COLO829 (cell line): ENCODE data around the gene AFF3.

Experiments used
- DNase-seq: peaks from one replicate; pipeline ENCODE4 v3.0.0; 2012; ENCODE audit warnings: low spot score

AFF3 gene

DNA sequence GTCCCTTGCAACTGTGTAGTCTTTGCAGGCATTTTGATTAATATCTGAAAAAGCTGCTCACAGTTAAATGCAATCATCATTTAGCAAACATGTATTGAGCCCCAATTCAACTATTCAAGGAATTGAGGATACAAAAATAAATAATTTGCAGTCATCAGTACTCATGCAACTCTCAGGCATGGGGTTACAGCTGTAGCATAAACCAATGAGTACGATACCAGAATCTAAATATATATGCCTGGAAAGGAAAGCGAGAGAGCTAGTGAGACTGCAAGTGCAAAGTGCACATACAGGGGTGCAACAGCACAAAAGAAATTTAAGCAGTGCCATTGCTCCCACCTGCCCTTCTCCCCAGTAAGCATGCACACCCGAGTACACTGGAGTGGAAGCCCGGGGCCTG lies 216.4 kb downstream of the AFF3 start:
- DNase-seq: no peak

DNA sequence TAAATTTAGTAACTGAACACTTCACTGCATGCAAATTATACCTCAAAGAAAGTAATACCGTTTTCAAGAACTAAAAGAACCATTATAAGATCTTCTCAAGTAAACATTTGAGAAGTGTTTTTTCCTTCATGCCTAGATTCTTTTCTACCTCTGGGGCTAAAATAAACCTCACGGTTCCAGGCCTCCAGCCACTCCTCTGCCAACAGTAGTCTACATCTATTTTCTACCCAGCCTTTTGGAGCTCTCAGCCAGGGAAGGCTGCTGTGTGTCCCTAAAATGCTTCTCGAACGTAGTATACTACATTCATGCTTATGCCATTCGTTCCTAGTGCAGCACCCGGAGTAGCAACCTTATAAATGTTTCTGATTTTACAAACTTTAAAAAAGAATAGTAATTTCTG lies 219.7 kb downstream of the AFF3 start:
- DNase-seq: no peak

DNA sequence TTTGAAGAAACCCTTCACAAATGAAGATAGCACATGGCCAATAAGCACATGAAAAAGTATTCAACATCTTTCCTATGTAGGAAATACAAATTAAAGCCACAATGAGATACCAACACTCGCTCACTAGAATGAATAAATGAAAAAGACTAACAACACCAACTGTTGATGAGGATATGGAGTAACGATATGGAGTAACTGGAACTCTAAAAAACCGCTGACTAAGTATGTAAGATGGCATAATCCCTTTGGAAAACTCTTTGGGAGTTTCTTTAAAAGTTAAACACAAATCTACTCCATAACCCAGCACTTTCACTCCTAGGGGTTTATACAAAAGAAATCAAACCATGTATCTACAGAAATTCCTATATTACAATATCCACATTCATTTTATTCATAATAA lies 220.5 kb downstream of the AFF3 start:
- no peak for DNase-seq

DNA sequence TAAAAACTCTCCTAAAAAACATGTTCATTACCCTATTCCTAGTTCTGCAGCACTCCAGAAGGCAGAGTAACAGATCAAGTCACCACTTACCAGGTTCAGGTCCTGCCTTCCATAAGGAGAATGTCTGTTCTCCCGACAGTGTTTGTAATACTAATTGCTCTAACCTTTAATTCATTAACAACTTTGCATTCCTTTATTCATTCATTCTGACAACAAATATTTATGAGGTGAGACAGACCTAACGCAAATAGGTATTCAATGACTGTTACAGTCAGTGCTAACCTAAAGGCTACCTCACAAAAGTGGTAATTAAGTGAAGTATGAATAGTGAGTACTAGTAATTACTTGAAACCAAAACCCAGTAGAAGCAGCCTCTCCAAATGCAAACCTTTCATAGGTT lies 224.0 kb downstream of the AFF3 start:
- DNase-seq: no peak

DNA sequence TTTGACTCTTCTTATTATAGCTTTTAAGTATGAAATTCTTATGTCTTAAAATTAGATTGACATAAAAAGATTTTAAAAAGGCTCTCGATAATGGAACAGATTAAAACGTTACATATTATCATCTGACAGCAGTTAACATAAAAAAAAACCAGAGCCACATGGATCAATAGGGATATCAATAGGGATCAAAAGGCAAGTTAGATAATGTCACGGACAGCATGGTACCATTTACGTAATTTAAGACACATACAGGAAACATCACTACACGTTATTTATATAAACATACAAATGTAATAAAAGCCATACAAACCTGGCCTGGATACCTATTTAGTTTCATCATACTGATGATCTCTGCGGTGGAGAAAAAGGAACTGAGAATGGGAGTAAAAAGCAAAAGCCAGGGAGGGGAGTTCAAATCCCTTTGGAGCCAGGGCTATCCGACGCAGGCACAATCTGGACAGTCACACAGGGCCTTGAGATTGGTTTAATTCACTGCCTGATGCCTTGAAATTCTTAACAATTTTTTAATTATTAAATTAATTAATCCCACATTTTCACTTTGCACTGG lies 227.2 kb downstream of the AFF3 start:
- DNase-seq: no peak

DNA sequence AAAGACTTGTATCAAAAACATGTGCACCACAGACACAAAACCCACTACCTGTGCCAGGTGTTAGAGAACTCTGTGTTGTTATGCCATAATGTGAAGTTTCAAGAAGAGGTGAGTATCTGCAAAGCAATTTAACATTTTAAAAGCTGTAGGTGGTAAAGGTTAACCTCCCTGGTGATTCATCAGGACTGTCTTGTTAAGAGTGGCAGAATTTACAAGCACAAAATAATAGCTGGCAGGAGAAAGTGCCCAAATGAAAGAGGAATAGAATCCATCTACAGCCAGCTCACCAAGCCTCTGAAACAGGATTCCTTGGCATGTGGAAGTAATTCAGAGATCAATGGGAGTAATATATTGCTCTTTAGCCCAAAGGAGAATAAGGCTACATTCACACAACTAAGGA lies 230.7 kb downstream of the AFF3 start:
- DNase-seq: peak; percentile 6

DNA sequence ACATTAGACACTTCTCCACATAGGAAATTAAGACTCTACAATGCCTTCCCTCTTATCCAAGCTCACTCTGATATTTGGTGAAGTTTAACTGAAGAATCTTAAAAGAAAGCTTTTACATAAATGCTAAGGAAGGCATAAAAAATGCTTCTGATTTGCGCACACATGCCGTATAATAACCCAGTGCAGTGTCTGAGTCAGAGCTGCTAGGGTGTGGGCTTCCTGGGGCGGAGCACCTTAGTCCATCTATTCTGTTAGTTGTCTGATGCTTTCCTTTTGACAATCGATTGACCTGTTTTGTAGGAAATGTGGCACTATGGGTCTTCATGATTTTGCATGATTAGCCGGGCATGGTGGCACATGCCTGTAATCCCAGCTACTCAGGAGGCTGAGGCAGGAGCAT lies 231.5 kb downstream of the AFF3 start:
- no peak for DNase-seq

GRCh38 chr2:99905636-99906035 lies 236.8 kb downstream of the AFF3 start:
- DNase-seq: no peak

DNA sequence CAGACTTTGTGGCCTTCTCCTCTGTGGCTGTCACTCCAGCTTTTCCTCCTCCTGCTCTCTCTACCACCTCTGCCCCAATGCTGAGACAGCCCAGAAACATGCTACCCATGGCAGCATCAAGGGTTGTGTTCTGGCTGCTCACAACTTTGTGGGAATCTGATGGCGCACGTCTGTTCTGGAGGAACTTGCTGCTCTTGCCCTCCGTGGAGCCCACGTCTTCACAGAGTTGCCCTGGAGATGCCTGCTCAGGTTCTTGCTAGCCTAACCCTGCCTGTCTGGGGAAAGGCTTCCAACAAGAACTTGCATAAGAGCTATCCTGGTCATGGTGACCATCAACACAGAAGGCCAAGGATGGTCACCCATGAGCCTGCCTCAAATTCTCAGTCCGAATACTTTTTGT lies 237.4 kb downstream of the AFF3 start:
- no peak for DNase-seq

GRCh38 chr2:99903981-99904380 lies 238.4 kb downstream of the AFF3 start:
- DNase-seq: no peak

- DNase-seq: no peak
These were observed 241.8 kb downstream of the AFF3 start for GRCh38 chr2:99900556-99900955.

GRCh38 chr2:99899882-99900281 lies 242.5 kb downstream of the AFF3 start:
- DNase-seq: no peak

GRCh38 chr2:99899058-99899855 lies 243.1 kb downstream of the AFF3 start:
- DNase-seq: no peak

- DNase-seq: no peak
These were observed 243.9 kb downstream of the AFF3 start for GRCh38 chr2:99898336-99899048.

DNA sequence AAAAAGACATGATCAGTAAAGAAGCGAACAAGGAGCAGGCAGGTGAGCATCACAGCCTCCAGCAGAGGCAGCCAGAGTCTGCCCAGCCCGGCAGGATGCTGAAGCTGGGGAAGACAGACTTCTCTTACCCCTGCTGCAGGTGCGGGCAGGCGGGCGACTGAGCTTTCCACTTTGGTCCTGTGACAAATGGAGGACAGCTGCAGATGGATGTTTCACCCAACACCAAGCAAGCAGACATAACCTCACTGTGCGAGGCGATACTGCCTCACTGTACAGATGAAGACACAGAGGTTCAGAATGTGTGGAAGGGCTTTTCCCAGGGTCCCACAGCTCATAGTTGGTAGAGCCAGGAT lies 251.0 kb downstream of the AFF3 start:
- DNase-seq: no peak

GRCh38 chr2:99890568-99891427 lies 251.6 kb downstream of the AFF3 start:
- no peak for DNase-seq

DNA sequence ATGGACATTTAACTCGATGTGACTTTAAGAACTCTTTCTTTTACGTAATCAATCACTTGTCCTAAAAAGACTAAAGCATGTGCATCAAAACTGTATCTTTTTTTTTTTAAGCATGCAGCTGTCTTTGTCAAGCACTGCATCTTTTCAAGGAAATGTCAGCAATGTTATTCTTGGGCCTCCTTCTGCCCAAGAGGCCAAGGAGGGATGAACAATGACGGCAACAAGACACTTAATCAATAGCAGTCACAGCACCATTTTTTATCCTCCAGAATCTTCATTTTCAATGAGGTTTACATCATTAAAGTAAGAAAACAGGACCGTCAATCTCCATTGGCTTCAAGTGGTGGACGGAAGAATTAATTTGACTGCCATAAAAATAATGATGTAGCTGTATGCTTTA lies 253.8 kb downstream of the AFF3 start:
- DNase-seq: no peak

DNA sequence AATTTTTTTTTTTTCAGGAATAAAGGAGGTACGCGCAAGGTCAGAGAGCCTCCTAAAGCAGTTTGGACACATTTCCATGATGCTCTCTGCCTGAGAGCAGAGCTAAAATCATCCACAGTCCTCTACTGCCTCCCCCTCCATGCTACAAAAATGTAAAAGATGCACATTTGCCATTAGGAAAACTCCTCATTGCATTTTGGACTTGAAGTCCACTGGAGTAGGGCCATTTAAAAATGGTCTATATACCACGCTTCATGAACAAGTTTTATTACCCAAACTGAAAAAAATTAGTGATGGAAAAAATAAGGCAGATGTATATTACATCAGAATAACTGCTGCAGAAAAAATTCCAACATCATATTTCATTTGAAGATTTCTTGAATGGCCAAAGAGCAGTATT lies 256.0 kb downstream of the AFF3 start:
- DNase-seq: no peak

- DNase-seq: no peak
These were observed 259.0 kb downstream of the AFF3 start for GRCh38 chr2:99883358-99883757.

DNA sequence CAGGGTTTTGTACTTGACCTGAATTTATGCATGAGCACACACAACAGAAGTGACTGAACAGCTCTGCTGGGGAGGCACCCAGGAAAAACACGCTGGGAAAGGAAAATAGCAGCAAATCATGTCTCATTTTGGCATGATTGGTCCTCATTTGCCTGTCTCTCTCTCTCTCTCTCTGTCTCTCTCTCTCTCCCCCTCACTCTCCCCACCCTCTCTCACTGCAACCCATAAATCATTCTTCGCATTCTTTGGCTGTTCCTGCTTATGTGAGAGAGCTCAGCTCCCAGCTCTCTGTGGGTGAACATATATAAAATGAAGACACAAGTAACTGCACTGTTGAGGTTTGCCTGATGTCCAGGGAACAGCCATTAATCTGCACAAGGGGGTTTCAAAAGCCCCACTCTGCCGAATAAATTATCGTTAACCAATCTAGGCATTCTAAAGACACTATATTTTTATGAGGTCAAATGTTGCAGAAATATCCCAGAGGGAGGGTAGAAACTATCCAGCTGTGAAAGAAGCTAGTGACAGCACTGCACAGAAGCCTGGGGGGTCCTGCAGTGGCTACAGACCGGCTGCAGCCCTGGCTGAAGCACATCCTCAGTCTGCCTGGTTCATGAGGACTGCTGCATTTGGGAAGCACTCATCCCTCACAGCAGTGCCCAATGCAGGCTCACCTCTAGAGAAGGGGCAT lies 260.3 kb downstream of the AFF3 start:
- DNase-seq: peak; percentile 63

- DNase-seq: no peak
These were observed 261.5 kb downstream of the AFF3 start for GRCh38 chr2:99880964-99881294.
